SK-N-MC (cell line): ENCODE data around the gene TRIM24.

Experiments
- EZH2 ChIP-seq: fragments of 200-600 bp; sonication (generic); IDR thresholded peaks from one replicate; pipeline ENCODE4 v1.6.1; 2017; ENCODE audit warnings: antibody characterized with exemption
- POLR2AphosphoS5 ChIP-seq: IDR thresholded peaks from 2 replicates; pipeline ENCODE4 v1.6.1; 2012; ENCODE audit warnings: mild to moderate bottlenecking, low read depth, low read length, borderline replicate concordance

DNA sequence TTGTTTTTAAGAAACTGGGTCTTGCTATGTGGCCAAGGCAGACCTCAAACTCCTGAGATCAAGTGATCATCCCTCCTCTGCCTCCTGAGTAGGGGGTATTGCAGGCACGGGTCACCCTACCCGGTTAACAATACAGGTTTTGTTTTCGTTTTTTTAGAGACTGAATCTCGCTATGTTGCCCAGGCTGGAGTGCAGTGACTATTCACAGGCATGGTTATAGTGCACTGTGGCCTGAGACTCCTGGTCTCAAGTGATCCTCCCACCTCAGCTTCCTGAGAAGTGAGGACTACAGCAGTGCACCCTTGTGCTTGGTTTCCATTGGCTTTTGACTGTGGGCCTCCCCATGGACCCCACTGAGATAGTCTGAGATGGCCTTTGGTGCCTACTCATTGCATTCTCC lies 3.8 kb upstream of the TRIM24 start:
- TF ChIP-seq EZH2 (no peak), POLR2AphosphoS5 (no peak)
